NCI-H82 treated with DMSO at 0.1 percent for 48 hours (cell line): ENCODE measurements around the gene TOE1.
"Not testable (repeated sequence)": the region's sequence is repeated elsewhere in the genome, so short reads cannot be mapped to it uniquely, and the experiment has no call there.

Source experiments
- DNase-seq: peaks from one replicate; lab custom pipeline; 2025; ENCODE audit not compliant: unreplicated experiment; lab: John Stamatoyannopoulos, UW

TOE1 gene

GRCh38 chr1:45354838-45355237 is 14.9 kb downstream of the TOE1 start:
- DNase-seq: no peak

- DNase-seq: no peak
Measured at GRCh38 chr1:45355683-45356082, 15.7 kb downstream of the TOE1 start.

- DNase-seq: no peak
Measured at GRCh38 chr1:45356186-45356585, 16.2 kb downstream of the TOE1 start.

GRCh38 chr1:45359882-45360513 is 20.0 kb downstream of the TOE1 start:
- DNase-seq: no peak

GRCh38 chr1:45360981-45361380 is 21.0 kb downstream of the TOE1 start:
- DNase-seq: not testable (repeated sequence)

GRCh38 chr1:45364294-45364693 is 24.3 kb downstream of the TOE1 start:
- no peak for DNase-seq

- DNase-seq: no peak
Measured at GRCh38 chr1:45365051-45365450, 25.1 kb downstream of the TOE1 start.

- no peak for DNase-seq
Measured at GRCh38 chr1:45370575-45370974, 30.6 kb downstream of the TOE1 start.

- DNase-seq: no peak
Measured at GRCh38 chr1:45373573-45373972, 33.6 kb downstream of the TOE1 start.

GRCh38 chr1:45375104-45376090 is 35.4 kb downstream of the TOE1 start:
- no peak for DNase-seq

GRCh38 chr1:45378184-45378583 is 38.2 kb downstream of the TOE1 start:
- DNase-seq: no peak

GRCh38 chr1:45379524-45379923 is 39.6 kb downstream of the TOE1 start:
- DNase-seq: no peak

- DNase-seq: no peak
Measured at GRCh38 chr1:45380125-45380524, 40.2 kb downstream of the TOE1 start.

GRCh38 chr1:45380730-45381129 is 40.8 kb downstream of the TOE1 start:
- no peak for DNase-seq

- DNase-seq: no peak
Measured at GRCh38 chr1:45381243-45381642, 41.3 kb downstream of the TOE1 start.

GRCh38 chr1:45383191-45383590 is 43.2 kb downstream of the TOE1 start:
- DNase-seq: no peak

- not testable (repeated sequence) for DNase-seq
Measured at GRCh38 chr1:45384213-45384612, 44.2 kb downstream of the TOE1 start.

- DNase-seq: no peak
Measured at GRCh38 chr1:45385302-45385701, 45.3 kb downstream of the TOE1 start.

GRCh38 chr1:45386219-45386618 is 46.2 kb downstream of the TOE1 start:
- no peak for DNase-seq
